GM10248 (cell line): ENCODE measurements around the gene VAMP4.

Experiments used
- CTCF ChIA-PET: fragments of 300-600 bp; sonication (Branson Sonifier 250); formaldehyde crosslinking; extraction: SDS; loops from one replicate; lab custom pipeline; 2021; ENCODE audit warnings: antibody characterized with exemption; lab: Yijun Ruan, JAX
- POLR2A ChIA-PET: fragments of 350-650 bp; sonication (Branson Sonifier 250); formaldehyde crosslinking; extraction: SDS; loops from one replicate; lab custom pipeline; 2020; ENCODE audit warnings: antibody characterized with exemption; lab: Yijun Ruan, JAX
- DNase-seq: peaks from one replicate; pipeline ENCODE4 v3.0.0; 2012; ENCODE audit errors: extremely low spot score
- TF ChIP-seq, protein P1 (sequence below): IDR thresholded peaks from 2 replicates; pipeline ENCODE4 v1.5.1; 2012; ENCODE audit warnings: mild to moderate bottlenecking, low read depth; ENCODE audit errors: extremely low read depth, missing control alignments, control extremely low read depth

Gene VAMP4

GRCh38 chr1:171742577-171742922 is 685 bp upstream of the VAMP4 start:
- DNase-seq, result no peak
- TF ChIP-seq, protein P1, sequence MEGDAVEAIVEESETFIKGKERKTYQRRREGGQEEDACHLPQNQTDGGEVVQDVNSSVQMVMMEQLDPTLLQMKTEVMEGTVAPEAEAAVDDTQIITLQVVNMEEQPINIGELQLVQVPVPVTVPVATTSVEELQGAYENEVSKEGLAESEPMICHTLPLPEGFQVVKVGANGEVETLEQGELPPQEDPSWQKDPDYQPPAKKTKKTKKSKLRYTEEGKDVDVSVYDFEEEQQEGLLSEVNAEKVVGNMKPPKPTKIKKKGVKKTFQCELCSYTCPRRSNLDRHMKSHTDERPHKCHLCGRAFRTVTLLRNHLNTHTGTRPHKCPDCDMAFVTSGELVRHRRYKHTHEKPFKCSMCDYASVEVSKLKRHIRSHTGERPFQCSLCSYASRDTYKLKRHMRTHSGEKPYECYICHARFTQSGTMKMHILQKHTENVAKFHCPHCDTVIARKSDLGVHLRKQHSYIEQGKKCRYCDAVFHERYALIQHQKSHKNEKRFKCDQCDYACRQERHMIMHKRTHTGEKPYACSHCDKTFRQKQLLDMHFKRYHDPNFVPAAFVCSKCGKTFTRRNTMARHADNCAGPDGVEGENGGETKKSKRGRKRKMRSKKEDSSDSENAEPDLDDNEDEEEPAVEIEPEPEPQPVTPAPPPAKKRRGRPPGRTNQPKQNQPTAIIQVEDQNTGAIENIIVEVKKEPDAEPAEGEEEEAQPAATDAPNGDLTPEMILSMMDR, result no peak
- ChIA-PET POLR2A (no interaction called here), CTCF (interaction anchor here (0.6 to 3.8 kb wide), 5 partner anchors 13 to 98 kb away, joined by 3 to 18 read pairs (median 5); no protein-coding TSS in a partner anchor)

- TF ChIP-seq, protein P1, result peak; percentile 5
- CTCF ChIA-PET, result interaction anchor here (0.9 to 3.8 kb wide), 6 partner anchors 9 to 97 kb away, joined by 3 to 18 read pairs (median 4); no protein-coding TSS in a partner anchor
Measured at GRCh38 chr1:171740987-171741871, 636 bp downstream of the VAMP4 start.

GRCh38 chr1:171740356-171740863 is 1.5 kb downstream of the VAMP4 start:
- ChIA-PET POLR2A (no interaction called here), CTCF (interaction anchor here (0.9 to 2.6 kb wide), 5 partner anchors 8 to 427 kb away, joined by 3 to 10 read pairs (median 3); partner anchors contain the start of gene FMO4)
- TF ChIP-seq, protein P1, result no peak
- no peak for DNase-seq

More at GRCh38 chr1:171740987-171741871, 636 bp downstream of the VAMP4 start:
- POLR2A ChIA-PET, result no interaction called here
- DNase-seq, result peak; percentile 61

DNA sequence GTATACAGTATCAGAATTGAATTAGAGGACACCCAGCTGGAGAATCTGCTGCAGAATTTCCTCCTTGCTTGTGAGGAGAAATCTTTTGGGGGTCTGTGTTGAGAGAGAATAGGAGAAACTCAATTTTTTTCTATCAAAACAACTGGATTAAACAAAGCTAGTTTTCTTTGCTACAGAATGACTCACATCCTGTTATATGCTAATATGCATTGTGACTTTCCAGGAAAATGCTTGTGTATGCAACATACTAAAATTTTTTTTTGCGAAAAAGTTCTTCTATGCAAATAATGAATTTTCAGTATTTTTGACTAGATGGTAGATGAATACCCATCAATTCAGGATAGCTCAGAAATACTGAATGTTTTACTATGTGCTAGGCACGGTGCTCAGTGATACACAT is 2.2 kb downstream of the VAMP4 start:
- TF ChIP-seq, protein P1, result no peak
- ChIA-PET POLR2A (no interaction called here), CTCF (interaction anchor here (1.2 to 2.3 kb wide), 4 partner anchors 10 to 426 kb away, joined by 3 to 9 read pairs (median 4); partner anchors contain the start of gene FMO4)
- DNase-seq, result no peak

- DNase-seq, result no peak
- POLR2A ChIA-PET, result no interaction called here
Measured at GRCh38 chr1:171738911-171739310, 3.0 kb downstream of the VAMP4 start.

DNA sequence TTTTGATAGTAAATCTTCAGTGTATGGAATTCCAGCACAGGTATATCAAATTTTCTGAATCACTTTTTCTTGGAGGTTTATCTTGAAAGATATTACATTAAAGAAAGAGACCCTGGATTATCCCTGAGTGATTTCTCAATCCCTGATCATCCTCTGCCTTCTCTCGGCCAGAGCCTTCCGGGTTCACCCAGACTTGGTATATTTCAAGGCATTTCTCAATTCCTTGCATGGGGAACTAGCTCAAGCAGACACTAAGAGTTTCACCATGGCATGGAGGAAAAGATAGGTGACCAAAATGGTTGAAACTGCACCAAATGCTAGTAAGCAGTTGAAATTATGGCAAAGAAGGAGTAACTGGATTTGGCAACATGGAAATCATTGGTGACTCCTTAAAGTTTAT is 5.7 kb downstream of the VAMP4 start:
- CTCF ChIA-PET, result interaction anchor here (1.0 kb wide), 1 partner anchor 423 kb away, joined by 3 read pairs; the partner anchor contains the start of gene FMO4
- POLR2A ChIA-PET, result no interaction called here
- TF ChIP-seq, protein P1, result no peak
- DNase-seq, result no peak

More at GRCh38 chr1:171738911-171739310, 3.0 kb downstream of the VAMP4 start:
- CTCF ChIA-PET, result interaction anchor here (1.2 to 2.3 kb wide), 4 partner anchors 9 to 94 kb away, joined by 3 to 9 read pairs (median 4); no protein-coding TSS in a partner anchor
- TF ChIP-seq, protein P1, result no peak
